Measurements from ENCODE around the gene KREMEN1. TPM values are rescaled to one million over a fixed set of nuclear protein-coding genes. Genes with fewer than 3 reads are reported as not detected.

The KREMEN1 gene
- polyA plus RNA-seq, 1 donor = 26.3 TPM

DNA sequence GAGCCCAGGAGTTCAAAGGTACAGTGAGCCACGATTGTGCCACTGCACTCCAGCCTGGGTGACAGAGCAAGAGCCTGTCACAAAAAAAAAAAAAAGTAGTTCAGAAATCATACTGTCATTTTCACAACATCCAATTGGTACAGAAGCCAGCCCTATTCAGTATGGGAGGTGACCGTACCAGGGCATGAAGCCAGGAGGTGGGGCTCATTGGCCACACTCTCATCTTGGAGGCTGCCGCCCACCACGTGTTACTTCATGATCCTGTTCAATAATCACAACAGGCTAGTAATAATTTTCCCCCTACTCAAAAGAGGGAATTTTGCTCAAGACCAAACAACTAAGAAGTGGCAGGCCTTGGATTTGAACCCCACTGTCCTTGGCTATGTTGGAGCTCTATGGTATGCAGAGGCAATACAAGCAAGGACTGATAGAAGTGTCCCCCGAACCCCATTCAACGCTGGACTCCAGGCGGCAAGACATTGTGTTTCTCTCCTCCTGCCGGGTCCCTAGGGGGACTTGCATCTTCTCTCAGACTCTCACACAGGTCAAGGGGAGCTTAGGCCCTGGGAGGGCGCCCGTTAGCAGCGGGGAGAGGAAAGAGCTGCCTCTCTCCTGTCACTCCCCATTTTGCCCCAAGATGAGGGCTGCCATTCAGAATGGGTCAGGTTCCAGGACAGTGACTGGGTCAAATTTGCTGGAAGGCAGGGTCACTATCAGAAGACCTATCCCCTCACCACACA, 92.7 kb downstream of the KREMEN1 start:
- Histone ChIP-seq H3K27me3 (ENCODE audit: control insufficient read depth, insufficient read depth, low read length) (no peaks in the 10 kb centered on the region), H3K4me3 (ENCODE audit: low read length) (no peak overlapping the region), H3K9me3 (ENCODE audit: control insufficient read depth, low read depth, low read length) (no peaks in the 10 kb centered on the region), H3K4me1 (ENCODE audit: control insufficient read depth, insufficient read depth, low read length) (no peaks in the 10 kb centered on the region), H3K36me3 (ENCODE audit: control insufficient read depth, insufficient read depth, low read length) (no peaks in the 10 kb centered on the region), H3K27ac (ENCODE audit: low read length) (no peak overlapping the region)
- DNase-seq = no peak
- WGBS (ENCODE audit: insufficient coverage, low lambda C conversion rate) = 73% methylated on average over 2 of the region's 11 CpGs

DNA sequence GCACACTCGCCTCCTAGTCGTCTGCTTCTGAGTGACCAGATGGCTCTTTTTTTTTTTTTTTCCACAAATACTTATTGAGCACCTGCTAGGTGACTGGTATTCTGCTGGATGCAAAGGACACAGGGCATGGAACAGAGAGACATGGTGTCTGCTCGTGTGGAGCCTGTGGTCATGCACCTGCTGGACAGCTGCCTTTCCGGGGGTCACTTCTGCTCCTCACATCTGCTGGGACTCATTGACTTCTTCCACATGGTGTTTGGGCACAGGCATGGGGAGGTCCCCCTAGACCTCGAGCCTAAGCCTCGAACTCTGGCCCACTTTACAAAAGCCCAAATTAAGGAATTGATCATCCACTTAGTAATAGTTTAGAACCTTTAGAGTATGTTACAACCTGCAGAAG, 93.3 kb downstream of the KREMEN1 start:
- H3K27ac ChIP-seq (ENCODE audit: low read length) = no peak overlapping the region
- no peaks in the 10 kb centered on the region for H3K27me3 ChIP-seq (ENCODE audit: control insufficient read depth, insufficient read depth, low read length)
- no peak overlapping the region for H3K4me3 ChIP-seq (ENCODE audit: low read length)
- H3K4me1 ChIP-seq (ENCODE audit: control insufficient read depth, insufficient read depth, low read length) = no peaks in the 10 kb centered on the region
- WGBS (ENCODE audit: insufficient coverage, low lambda C conversion rate) = no CpG with 5 or more reads among the region's 6 CpGs
- DNase-seq = no peak
- no peaks in the 10 kb centered on the region for H3K36me3 ChIP-seq (ENCODE audit: control insufficient read depth, insufficient read depth, low read length)
- H3K9me3 ChIP-seq (ENCODE audit: control insufficient read depth, low read depth, low read length) = no peaks in the 10 kb centered on the region

DNA sequence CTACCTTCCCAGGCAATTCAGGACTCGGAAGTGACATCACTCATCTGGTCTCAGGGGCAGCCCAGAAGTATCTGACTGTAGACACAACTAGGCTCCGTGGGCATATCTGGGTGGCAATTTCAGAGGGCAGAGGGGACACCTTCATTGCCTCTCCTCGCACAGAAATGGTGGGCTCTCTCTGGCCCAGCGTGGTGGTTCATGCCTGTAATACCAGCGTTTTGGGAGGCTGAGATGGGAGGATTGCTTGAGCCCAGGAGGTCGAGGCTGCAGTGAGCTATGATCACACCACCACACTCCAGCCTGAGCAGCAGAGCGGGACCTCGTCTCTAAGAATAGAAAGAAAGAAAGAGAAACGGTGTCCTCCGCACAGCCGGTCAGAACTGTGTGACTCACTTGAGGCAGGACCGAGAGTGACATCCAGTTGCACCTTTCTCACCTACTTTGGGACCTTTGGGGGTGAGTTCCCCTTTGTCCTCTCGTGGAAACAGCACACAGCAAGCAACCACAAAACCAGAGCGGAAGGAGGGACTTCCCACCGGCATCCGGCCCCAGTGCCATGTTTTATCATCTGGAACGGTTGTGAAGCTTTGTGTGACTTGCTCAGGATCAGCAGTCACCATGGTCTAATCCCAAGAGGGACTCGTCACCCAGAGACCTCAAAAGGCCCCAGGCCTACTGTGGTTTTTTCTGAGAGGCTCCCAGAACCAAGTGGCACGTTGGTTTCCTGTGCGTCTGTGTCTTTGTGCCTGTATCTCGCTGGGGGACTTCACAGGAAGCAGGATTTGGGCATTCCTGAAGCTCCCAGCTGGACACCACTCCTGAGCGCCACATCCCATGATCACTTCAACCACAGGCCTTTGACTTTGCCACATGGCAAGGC, 94.4 kb downstream of the KREMEN1 start:
- H3K4me3 ChIP-seq (ENCODE audit: low read length) = no peak overlapping the region
- H3K9me3 ChIP-seq (ENCODE audit: control insufficient read depth, low read depth, low read length) = no peaks in the 10 kb centered on the region
- no peaks in the 10 kb centered on the region for H3K27me3 ChIP-seq (ENCODE audit: control insufficient read depth, insufficient read depth, low read length)
- no peaks in the 10 kb centered on the region for H3K36me3 ChIP-seq (ENCODE audit: control insufficient read depth, insufficient read depth, low read length)
- no peak overlapping the region for H3K27ac ChIP-seq (ENCODE audit: low read length)
- WGBS (ENCODE audit: insufficient coverage, low lambda C conversion rate) = no CpG with 5 or more reads among the region's 22 CpGs
- DNase-seq = no peak
- no peaks in the 10 kb centered on the region for H3K4me1 ChIP-seq (ENCODE audit: control insufficient read depth, insufficient read depth, low read length)

DNA sequence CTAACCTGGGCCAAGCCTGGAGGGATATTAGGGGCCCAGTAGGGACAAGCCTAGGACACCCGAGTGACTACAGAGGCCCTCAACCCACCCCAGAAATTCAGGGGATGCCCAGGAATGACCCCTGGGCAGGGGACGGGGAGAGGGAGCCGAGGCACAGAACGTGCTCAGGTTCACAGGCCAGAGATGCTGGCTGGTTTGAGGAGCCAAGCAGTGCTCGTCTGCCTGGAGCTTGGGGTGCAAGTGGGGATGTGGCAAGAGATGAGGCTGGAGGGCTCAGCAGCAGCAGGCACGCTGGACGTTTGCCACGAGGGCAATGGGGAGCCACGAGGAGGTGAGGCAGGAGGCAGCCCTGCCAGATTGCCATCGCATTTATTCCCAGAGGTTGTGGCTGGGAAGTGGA, 98.9 kb downstream of the KREMEN1 start:
- DNase-seq = no peak
- H3K4me3 ChIP-seq (ENCODE audit: low read length) = no peak overlapping the region
- H3K27ac ChIP-seq (ENCODE audit: low read length) = no peak overlapping the region
- peaks cover 10% of the 10 kb centered on the region for H3K9me3 ChIP-seq (ENCODE audit: control insufficient read depth, low read depth, low read length)
- no peaks in the 10 kb centered on the region for H3K27me3 ChIP-seq (ENCODE audit: control insufficient read depth, insufficient read depth, low read length)
- WGBS (ENCODE audit: insufficient coverage, low lambda C conversion rate) = 80% methylated on average over 1 of the region's 10 CpGs
- no peaks in the 10 kb centered on the region for H3K4me1 ChIP-seq (ENCODE audit: control insufficient read depth, insufficient read depth, low read length)
- no peaks in the 10 kb centered on the region for H3K36me3 ChIP-seq (ENCODE audit: control insufficient read depth, insufficient read depth, low read length)

DNA sequence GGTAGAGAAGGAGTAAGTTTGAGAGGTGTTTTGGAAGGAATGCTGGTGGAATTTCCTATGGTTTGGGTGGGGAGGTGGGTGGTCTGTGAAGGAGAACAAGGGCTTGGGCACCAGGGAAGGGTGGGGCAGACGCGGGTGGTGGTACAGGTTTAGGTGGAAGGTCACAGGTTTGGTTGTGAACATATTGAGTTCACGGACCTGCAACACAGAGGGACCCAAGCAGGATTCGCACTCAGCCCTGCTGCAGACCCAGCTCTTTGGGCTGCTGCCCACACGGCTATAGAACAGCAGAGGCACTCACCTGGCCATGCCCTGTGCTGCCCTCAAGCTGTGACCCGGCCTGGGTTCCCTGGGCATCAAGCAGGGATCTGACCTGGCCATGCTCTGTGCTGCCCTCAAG, 99.4 kb downstream of the KREMEN1 start:
- no peak for DNase-seq
- no peaks in the 10 kb centered on the region for H3K4me1 ChIP-seq (ENCODE audit: control insufficient read depth, insufficient read depth, low read length)
- WGBS (ENCODE audit: insufficient coverage, low lambda C conversion rate) = no CpG with 5 or more reads among the region's 6 CpGs
- H3K36me3 ChIP-seq (ENCODE audit: control insufficient read depth, insufficient read depth, low read length) = no peaks in the 10 kb centered on the region
- H3K4me3 ChIP-seq (ENCODE audit: low read length) = no peak overlapping the region
- no peaks in the 10 kb centered on the region for H3K27me3 ChIP-seq (ENCODE audit: control insufficient read depth, insufficient read depth, low read length)
- no peak overlapping the region for H3K27ac ChIP-seq (ENCODE audit: low read length)
- peaks cover 10% of the 10 kb centered on the region for H3K9me3 ChIP-seq (ENCODE audit: control insufficient read depth, low read depth, low read length)

DNA sequence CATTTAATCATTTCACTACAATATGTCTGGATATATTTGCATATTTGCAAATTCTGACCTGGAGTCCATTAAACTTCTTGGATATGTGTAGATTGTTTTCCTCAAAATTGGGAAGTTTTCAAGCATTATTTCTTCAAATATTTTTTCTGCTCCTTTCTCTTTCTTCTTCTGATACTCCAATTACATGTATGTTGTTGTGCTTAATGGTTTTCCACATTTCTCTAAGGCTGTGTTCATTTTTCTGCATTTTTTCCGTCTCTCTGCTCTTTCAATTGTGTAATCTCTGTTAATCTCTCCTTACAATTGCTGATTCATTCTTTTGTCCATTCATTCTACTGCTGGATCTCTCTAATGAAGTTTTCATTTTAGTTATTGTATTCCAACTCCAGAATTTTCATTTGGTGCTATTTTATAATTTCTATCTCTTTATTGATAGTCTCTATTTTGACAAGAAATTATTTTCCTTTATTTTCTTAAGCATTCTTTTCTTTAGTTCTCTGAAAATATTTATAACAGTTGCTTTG, 102.5 kb downstream of the KREMEN1 start:
- H3K36me3 ChIP-seq (ENCODE audit: control insufficient read depth, insufficient read depth, low read length) = no peaks in the 10 kb centered on the region
- H3K27me3 ChIP-seq (ENCODE audit: control insufficient read depth, insufficient read depth, low read length) = no peaks in the 10 kb centered on the region
- H3K4me1 ChIP-seq (ENCODE audit: control insufficient read depth, insufficient read depth, low read length) = no peaks in the 10 kb centered on the region
- no peak overlapping the region for H3K27ac ChIP-seq (ENCODE audit: low read length)
- peaks cover 10% of the 10 kb centered on the region for H3K9me3 ChIP-seq (ENCODE audit: control insufficient read depth, low read depth, low read length)
- WGBS (ENCODE audit: insufficient coverage, low lambda C conversion rate) = 71% methylated on average over 1 of the region's 1 CpG
- H3K4me3 ChIP-seq (ENCODE audit: low read length) = no peak overlapping the region
- DNase-seq = no peak

DNA sequence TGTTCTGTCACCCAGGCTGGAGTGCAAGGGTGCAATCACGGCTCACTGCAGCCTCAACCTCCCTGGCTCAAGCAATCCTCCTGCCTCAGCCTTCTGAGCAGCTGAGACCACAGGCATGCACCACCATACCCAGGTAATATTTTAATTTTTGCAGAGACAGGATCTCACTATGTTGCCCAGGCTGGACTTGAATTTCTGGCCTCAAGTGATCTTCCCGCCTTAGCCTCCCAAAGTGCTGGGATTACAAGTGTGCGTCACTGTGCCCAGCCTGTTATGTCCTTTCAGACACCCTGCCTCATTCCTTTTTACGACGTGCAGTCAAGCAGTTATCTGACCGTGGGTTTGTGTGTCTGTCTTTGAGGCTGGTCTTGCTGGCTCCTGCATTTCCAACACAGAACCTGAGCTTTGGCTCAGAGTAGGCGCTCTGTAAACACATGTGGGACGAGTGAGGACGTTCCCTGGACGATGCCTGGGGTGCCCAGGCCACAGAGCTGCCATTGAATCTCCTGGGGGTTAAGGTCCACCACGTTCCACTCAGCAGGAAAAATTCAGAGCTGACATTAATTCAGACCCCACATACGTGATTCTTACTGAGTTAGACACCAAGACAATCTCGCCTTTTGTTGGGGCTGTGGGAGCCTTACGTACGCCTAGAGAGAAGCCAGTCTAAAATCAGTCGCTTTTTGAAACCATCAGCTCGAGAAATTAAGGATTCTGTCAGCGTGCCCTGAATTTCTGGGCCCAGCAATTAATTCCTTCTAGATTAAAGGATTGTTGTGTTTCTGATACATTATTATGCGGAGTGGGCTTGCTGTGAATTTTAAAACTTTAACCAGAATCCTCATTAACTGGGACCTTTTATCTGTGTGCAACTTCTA, 111.4 kb downstream of the KREMEN1 start:
- H3K27me3 ChIP-seq (ENCODE audit: control insufficient read depth, insufficient read depth, low read length) = no peaks in the 10 kb centered on the region
- H3K4me1 ChIP-seq (ENCODE audit: control insufficient read depth, insufficient read depth, low read length) = no peaks in the 10 kb centered on the region
- no peak overlapping the region for H3K27ac ChIP-seq (ENCODE audit: low read length)
- no peaks in the 10 kb centered on the region for H3K9me3 ChIP-seq (ENCODE audit: control insufficient read depth, low read depth, low read length)
- no peak for DNase-seq
- no peak overlapping the region for H3K4me3 ChIP-seq (ENCODE audit: low read length)
- no peaks in the 10 kb centered on the region for H3K36me3 ChIP-seq (ENCODE audit: control insufficient read depth, insufficient read depth, low read length)
- no CpG with 5 or more reads among the region's 19 CpGs for WGBS (ENCODE audit: insufficient coverage, low lambda C conversion rate)

DNA sequence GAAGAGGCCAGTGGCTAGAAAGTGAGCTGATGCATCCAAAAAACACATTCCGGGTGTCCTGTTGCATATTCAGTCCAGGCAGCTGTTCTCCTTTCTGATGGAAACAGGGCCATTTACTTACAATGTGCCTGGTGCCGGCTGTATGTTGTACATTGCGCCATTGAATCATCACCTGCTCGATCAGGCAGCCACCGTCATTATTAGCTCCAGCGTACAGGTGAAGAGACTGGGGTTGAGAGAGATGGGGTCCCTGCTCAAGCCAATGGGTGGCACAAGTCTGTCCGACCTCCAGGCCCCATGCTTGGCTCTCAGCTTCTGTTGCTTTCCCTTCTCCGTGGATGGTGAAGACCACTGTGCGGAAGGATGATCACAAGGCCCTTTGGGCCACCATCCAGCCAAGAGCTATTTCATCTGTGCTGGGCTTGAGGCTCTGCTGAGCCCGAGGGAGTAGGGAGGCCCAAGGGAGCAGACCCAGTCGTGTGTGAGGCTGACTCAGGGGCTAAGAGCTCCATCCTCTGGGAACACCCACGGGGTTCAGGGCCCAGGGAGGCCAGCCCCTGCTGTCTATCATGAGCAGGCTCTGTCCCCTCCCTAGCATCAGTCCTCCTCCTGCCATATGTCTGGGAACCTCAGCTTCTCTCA, 112.1 kb downstream of the KREMEN1 start:
- DNase-seq = no peak
- 100% methylated on average over 1 of the region's 12 CpGs for WGBS (ENCODE audit: insufficient coverage, low lambda C conversion rate)
- no peak overlapping the region for H3K27ac ChIP-seq (ENCODE audit: low read length)
- H3K9me3 ChIP-seq (ENCODE audit: control insufficient read depth, low read depth, low read length) = no peaks in the 10 kb centered on the region
- no peaks in the 10 kb centered on the region for H3K36me3 ChIP-seq (ENCODE audit: control insufficient read depth, insufficient read depth, low read length)
- no peaks in the 10 kb centered on the region for H3K4me1 ChIP-seq (ENCODE audit: control insufficient read depth, insufficient read depth, low read length)
- no peaks in the 10 kb centered on the region for H3K27me3 ChIP-seq (ENCODE audit: control insufficient read depth, insufficient read depth, low read length)
- H3K4me3 ChIP-seq (ENCODE audit: low read length) = no peak overlapping the region

DNA sequence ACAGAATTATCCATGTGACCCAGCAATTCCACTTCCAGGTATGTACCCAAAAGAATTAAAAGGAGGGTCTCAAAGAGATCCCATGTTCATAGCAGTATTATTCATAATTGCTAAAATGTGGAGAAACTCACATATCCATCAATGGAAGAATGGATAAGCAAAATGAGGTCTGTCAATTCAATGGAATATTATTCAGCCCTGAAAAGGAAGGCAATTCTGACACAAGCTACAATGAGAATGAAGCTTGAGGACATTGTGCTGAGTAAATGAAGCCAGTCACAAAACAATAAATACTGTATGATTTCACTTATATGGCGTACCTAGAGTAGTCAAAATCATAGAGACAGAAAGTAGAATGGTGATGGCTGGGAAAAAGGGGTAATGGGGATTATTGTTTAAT, 113.5 kb downstream of the KREMEN1 start:
- H3K9me3 ChIP-seq (ENCODE audit: control insufficient read depth, low read depth, low read length) = no peaks in the 10 kb centered on the region
- no peak overlapping the region for H3K4me3 ChIP-seq (ENCODE audit: low read length)
- no peak overlapping the region for H3K27ac ChIP-seq (ENCODE audit: low read length)
- H3K4me1 ChIP-seq (ENCODE audit: control insufficient read depth, insufficient read depth, low read length) = no peaks in the 10 kb centered on the region
- WGBS (ENCODE audit: insufficient coverage, low lambda C conversion rate) = no CpG with 5 or more reads among the region's 1 CpG
- no peaks in the 10 kb centered on the region for H3K36me3 ChIP-seq (ENCODE audit: control insufficient read depth, insufficient read depth, low read length)
- no peak for DNase-seq
- no peaks in the 10 kb centered on the region for H3K27me3 ChIP-seq (ENCODE audit: control insufficient read depth, insufficient read depth, low read length)
